GM12878 (cell line): ENCODE data around the gene SNRPD2.

ENCODE experiments used
- CTCF ChIP-seq, 3 experiments: IDR thresholded peaks in 2 of 3; conservative IDR thresholded peaks in 1 of 3; 2 replicates each; pipeline ENCODE4 v1.5.1; 2011; ENCODE audit warnings: low read depth in 3 of 3, low read length in 3 of 3, mild to moderate bottlenecking in 3 of 3, control low read depth in 2 of 3, moderate library complexity in 2 of 3, inconsistent platforms in 1 of 3, mixed read lengths in 1 of 3; ENCODE audit not compliant: control insufficient read depth in 2 of 3, insufficient read depth in 1 of 3; ENCODE audit errors: extremely low read depth in 1 of 3
- EP300 ChIP-seq, 2 experiments: fragments of 150-350 bp in 1 of 2; IDR thresholded peaks; 2 replicates each; pipeline ENCODE4 v1.6.1; 2011 to 2012; ENCODE audit warnings: low read depth in 2 of 2, low read length in 2 of 2, borderline replicate concordance in 1 of 2, improper control_type of control experiment in 1 of 2, inconsistent platforms in 1 of 2; ENCODE audit not compliant: control insufficient read depth in 1 of 2
- FOXK2 ChIP-seq: fragments of 450-650 bp; IDR thresholded peaks from 2 replicates; pipeline ENCODE4 v1.6.1; 2017; ENCODE audit warnings: mild to moderate bottlenecking, moderate library complexity
- MXI1 ChIP-seq: fragments of 150-350 bp; IDR thresholded peaks from 2 replicates; pipeline ENCODE4 v1.6.1; 2011; ENCODE audit warnings: low read depth, mild to moderate bottlenecking, inconsistent platforms, low read length, improper control_type of control experiment
- NFIC ChIP-seq: IDR thresholded peaks from 2 replicates; pipeline ENCODE4 v1.6.1; 2012; ENCODE audit warnings: low read depth, mild to moderate bottlenecking, inconsistent platforms, low read length, moderate library complexity
- NRF1 ChIP-seq: conservative IDR thresholded peaks from 2 replicates; pipeline ENCODE4 v1.6.1; 2011; ENCODE audit warnings: mild to moderate bottlenecking, low read depth, low read length, improper control_type of control experiment
- USF1 ChIP-seq: IDR thresholded peaks from 2 replicates; pipeline ENCODE4 v1.6.1; 2011; ENCODE audit warnings: borderline replicate concordance, low read depth, mild to moderate bottlenecking, moderate library complexity, mixed read lengths, low read length; ENCODE audit not compliant: insufficient read depth; ENCODE audit errors: extremely low read length
- ZBED1 ChIP-seq: IDR thresholded peaks from 2 replicates; pipeline ENCODE4 v1.6.1; 2016; ENCODE audit warnings: borderline replicate concordance

GRCh38 chr19:45643024-45643926 is 48.5 kb downstream of the SNRPD2 start:
- TF ChIP-seq FOXK2: no peak
- 0 out of 2 replicates have a peak, but pooled peaks have one; percentile 29 for TF ChIP-seq MXI1
- peak; percentile 99 to 100 (median 99) for TF ChIP-seq CTCF (IDR thresholded peaks at IDR 0.05 in 2 of 3, conservative IDR thresholded peaks at IDR 0.05 in 1 of 3; ENCODE audit: control insufficient read depth in 2 of 3, extremely low read depth in 1 of 3, insufficient read depth in 1 of 3, low read depth in 3 of 3, low read length in 3 of 3)
- peak in 1 of 2 experiments; percentile 17; a peak in 2 of 4 replicates for TF ChIP-seq EP300 (IDR thresholded peaks at IDR 0.05; ENCODE audit: borderline replicate concordance in 1 of 2, control insufficient read depth in 1 of 2, low read depth in 2 of 2, low read length in 2 of 2)
- peak; percentile 41; the same call in 1 of the 2 replicates for TF ChIP-seq NFIC
- no peak for TF ChIP-seq USF1
- no peak for TF ChIP-seq ZBED1
- TF ChIP-seq NRF1: no peak
